Smooth muscle cell (in vitro differentiated cells): ENCODE measurements around the gene ICE1. TPM values are rescaled to one million over a fixed set of nuclear protein-coding genes. Genes with fewer than 3 reads are reported as not detected.

Experiments
- DNase-seq: peaks from one replicate; lab custom pipeline; 2025; ENCODE audit not compliant: unreplicated experiment; lab: John Stamatoyannopoulos, UW
- H2AFZ ChIP-seq: fragments of 200-600 bp; sonication (generic); 2 replicates; pipeline ENCODE4 v1.6.0; 2016; ENCODE audit warnings: antibody characterized with exemption, low read depth, mild to moderate bottlenecking
- H3F3A ChIP-seq: fragments of 200-600 bp; sonication (generic); 2 replicates; pipeline ENCODE4 v1.6.0; 2017; ENCODE audit warnings: antibody characterized with exemption, low read depth
- H3K27ac ChIP-seq: fragments of 200-600 bp; sonication (generic); 2 replicates; pipeline ENCODE4 v1.5.1; 2016; ENCODE audit warnings: low read depth, mild to moderate bottlenecking
- H3K27me3 ChIP-seq: fragments of 200-600 bp; sonication (generic); 2 replicates; pipeline ENCODE4 v1.6.1; 2016; ENCODE audit warnings: low read depth, mild to moderate bottlenecking
- H3K36me3 ChIP-seq: fragments of 200-600 bp; sonication (generic); 2 replicates; pipeline ENCODE4 v1.5.1; 2016; ENCODE audit warnings: low read depth
- H3K4me1 ChIP-seq: fragments of 200-600 bp; sonication (generic); 2 replicates; pipeline ENCODE4 v1.5.1; 2016; ENCODE audit warnings: low read depth
- H3K4me2 ChIP-seq: fragments of 200-600 bp; sonication (generic); 2 replicates; pipeline ENCODE4 v1.6.0; 2016; ENCODE audit warnings: mild to moderate bottlenecking
- H3K4me3 ChIP-seq: fragments of 200-600 bp; sonication (generic); 2 replicates; pipeline ENCODE4 v1.5.1; 2016; ENCODE audit warnings: mild to moderate bottlenecking
- H3K79me2 ChIP-seq: fragments of 200-600 bp; sonication (generic); 2 replicates; pipeline ENCODE4 v1.6.0; 2016; ENCODE audit warnings: low read depth, mild to moderate bottlenecking
- H3K9ac ChIP-seq: fragments of 200-600 bp; sonication (generic); 2 replicates; pipeline ENCODE4 v1.6.0; 2016; ENCODE audit warnings: low read depth
- H3K9me3 ChIP-seq: fragments of 200-600 bp; sonication (generic); replicated peaks from 2 replicates; pipeline ENCODE4 v1.5.1; 2016; ENCODE audit warnings: low read depth
- H4K20me1 ChIP-seq: fragments of 200-600 bp; sonication (generic); 2 replicates; pipeline ENCODE4 v1.6.0; 2016; ENCODE audit warnings: low read depth
- WGBS: methylation state at CpG from one replicate; pipeline ENCODE4 v1.1.7; 2016; ENCODE audit warnings: low lambda C conversion rate; 5-methylcytosine and 5-hydroxymethylcytosine counted together
- polyA plus RNA-seq: library from polyadenylated mRNA; unstranded; fragments of >200 nt; fragmentation: Nextera tagmentation; extraction: Ambion mirVana; gene quantifications from 2 replicates; pipeline ENCODE4 v1.2.1, GENCODE V29; 2016
- total RNA-seq: library from RNA; depleted of rRNA; stranded (reverse); fragments of >200 nt; gene quantifications from 2 replicates; pipeline ENCODE4 v1.2.3, GENCODE V29; 2014
- TF ChIP-seq, protein P1 (sequence below): fragments of 200-600 bp; sonication (generic); IDR thresholded peaks from 2 replicates; pipeline ENCODE4 v1.5.1; 2017; ENCODE audit warnings: borderline replicate concordance, mild to moderate bottlenecking, antibody characterized with exemption; ENCODE audit not compliant: insufficient read depth, poor library complexity, severe bottlenecking

ICE1 gene
- total and polyA plus RNA-seq, 2 experiments from 2014 or later = 10.2 to 25.4 TPM

DNA sequence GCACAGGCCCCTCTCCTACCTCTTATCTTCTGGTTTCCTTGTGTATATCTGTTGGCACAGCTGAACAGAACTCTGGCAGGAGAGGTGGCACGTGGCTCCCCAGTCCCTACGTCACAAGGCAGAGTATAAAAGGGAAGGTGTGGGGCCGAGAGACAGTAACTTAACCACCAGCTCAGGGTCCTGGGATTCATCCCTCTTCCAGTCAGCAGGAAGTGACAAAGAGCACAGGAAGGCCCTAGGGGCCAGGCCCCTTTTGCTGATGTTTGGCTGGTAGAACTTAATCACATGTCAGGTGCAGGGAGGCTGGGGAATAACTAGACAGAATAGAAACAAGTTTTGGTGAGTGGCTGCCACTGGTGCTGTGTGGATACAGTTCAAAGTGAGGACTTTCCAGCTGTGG, 4.5 kb upstream of the ICE1 start:
- H3K27me3 ChIP-seq = no peaks in the 10 kb centered on the region

DNA sequence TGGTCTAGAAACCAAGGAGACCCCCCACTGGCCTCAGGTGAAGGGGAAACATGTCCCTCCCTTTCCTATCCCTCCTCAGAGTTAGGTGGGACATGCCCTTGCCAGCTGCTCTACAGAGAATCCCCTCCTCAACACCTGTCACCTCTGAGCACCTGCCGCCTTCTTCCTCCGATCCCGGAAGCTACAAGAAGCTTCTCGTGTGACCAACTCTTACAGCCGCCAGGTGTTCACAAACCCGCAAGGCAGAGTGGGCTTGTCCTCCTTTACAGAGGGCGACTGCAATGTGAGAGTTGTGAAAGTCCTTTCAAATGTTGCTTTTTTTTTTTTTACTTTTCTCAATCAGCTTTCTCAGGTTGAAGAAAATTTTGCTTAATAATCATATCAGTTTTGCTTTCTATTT, 3.7 kb upstream of the ICE1 start:
- Histone ChIP-seq H3K9me3 (no peaks in the 10 kb centered on the region), H3K79me2 (peaks cover 12% of the 10 kb centered on the region), H3K4me3 (no peak overlapping the region), H3F3A (peaks cover 14% of the 10 kb centered on the region), H3K27ac (peak overlapping the region; percentile 45), H3K4me2 (peak overlapping the region; percentile 75), H3K9ac (peak overlapping the region; percentile 40), H3K36me3 (no peaks in the 10 kb centered on the region), H4K20me1 (peaks cover 6% of the 10 kb centered on the region), H2AFZ (no peak overlapping the region), H3K27me3 (no peaks in the 10 kb centered on the region), H3K4me1 (peaks cover 8% of the 10 kb centered on the region)
- no peak for DNase-seq
- WGBS = 88% methylated on average over 7 of the region's 7 CpGs
- TF ChIP-seq, protein P1, sequence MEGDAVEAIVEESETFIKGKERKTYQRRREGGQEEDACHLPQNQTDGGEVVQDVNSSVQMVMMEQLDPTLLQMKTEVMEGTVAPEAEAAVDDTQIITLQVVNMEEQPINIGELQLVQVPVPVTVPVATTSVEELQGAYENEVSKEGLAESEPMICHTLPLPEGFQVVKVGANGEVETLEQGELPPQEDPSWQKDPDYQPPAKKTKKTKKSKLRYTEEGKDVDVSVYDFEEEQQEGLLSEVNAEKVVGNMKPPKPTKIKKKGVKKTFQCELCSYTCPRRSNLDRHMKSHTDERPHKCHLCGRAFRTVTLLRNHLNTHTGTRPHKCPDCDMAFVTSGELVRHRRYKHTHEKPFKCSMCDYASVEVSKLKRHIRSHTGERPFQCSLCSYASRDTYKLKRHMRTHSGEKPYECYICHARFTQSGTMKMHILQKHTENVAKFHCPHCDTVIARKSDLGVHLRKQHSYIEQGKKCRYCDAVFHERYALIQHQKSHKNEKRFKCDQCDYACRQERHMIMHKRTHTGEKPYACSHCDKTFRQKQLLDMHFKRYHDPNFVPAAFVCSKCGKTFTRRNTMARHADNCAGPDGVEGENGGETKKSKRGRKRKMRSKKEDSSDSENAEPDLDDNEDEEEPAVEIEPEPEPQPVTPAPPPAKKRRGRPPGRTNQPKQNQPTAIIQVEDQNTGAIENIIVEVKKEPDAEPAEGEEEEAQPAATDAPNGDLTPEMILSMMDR = no peak

More for the DNA sequence above, 4.5 kb upstream of the ICE1 start:
- TF ChIP-seq, protein P1 = no peak
- H3K4me1 ChIP-seq = peaks cover 3% of the 10 kb centered on the region
- H3K4me2 ChIP-seq = no peak overlapping the region
- no peak for DNase-seq
- H2AFZ ChIP-seq = no peak overlapping the region
- H3K36me3 ChIP-seq = no peaks in the 10 kb centered on the region
- H3K9ac ChIP-seq = no peak overlapping the region
- WGBS = 72% methylated on average over 3 of the region's 3 CpGs
- peaks cover 14% of the 10 kb centered on the region for H3F3A ChIP-seq
- H3K79me2 ChIP-seq = peaks cover 4% of the 10 kb centered on the region
- H3K4me3 ChIP-seq = no peak overlapping the region
- H3K9me3 ChIP-seq = no peaks in the 10 kb centered on the region
- H4K20me1 ChIP-seq = no peaks in the 10 kb centered on the region
- no peak overlapping the region for H3K27ac ChIP-seq

DNA sequence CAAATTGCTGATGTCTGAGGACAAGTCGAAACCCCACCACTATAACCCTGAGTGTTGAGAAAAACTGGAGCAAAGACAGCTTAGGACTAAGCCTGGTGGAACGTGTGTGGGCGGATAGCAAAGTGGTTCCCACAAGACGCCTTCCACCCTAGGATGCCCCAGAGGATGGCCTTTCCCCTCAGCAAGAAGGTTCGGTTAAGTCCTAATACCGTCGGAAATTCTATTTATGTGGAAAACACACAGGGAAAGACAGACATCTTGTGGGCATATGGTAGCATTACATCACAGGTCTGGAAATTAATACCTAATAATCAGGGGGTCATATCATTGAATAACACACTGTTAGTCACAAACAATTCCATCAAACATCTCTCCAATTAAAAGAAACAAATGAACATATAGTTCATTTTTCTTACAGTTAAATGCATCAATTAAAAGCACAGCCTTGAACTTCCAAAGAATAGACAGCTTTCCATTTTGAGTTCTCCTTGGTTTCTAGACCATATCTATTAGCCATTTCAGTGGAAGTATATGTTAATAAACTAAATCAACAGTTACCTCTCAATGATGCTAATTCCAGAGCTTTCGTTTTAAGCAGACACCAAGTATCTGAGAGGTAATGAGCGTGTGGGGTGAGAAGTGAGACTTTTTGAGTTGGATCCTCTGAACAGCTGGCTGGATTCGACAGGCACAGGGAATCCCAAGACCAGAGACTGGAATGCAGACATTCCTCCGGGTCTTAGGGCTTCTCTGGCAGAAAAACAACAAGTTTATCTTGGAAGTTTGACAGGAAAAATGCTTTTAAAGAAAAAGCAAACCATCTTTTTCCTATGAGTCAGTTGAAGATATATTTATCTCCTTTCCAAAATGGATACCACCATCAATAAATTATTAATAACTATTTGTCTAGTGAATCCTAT, 2.9 kb upstream of the ICE1 start:
- Histone ChIP-seq H3K36me3 (no peaks in the 10 kb centered on the region), H4K20me1 (peaks cover 14% of the 10 kb centered on the region), H3K9me3 (no peaks in the 10 kb centered on the region), H3F3A (peaks cover 14% of the 10 kb centered on the region), H3K79me2 (peaks cover 20% of the 10 kb centered on the region), H2AFZ (no peak overlapping the region), H3K4me3 (peak overlapping the region; percentile 17), H3K4me2 (peak overlapping the region; percentile 75), H3K27ac (peak overlapping the region; percentile 64), H3K9ac (no peak overlapping the region), H3K27me3 (no peaks in the 10 kb centered on the region), H3K4me1 (peaks cover 12% of the 10 kb centered on the region)
- DNase-seq = peak; percentile 2
- 8% methylated on average over 11 of the region's 11 CpGs for WGBS
- TF ChIP-seq, protein P1 = peak; percentile 76
